RWPE1 (cell line): Measurements from ENCODE around the gene HYAL3.
A peak's percentile ranks its signal among the peaks of the same experiment; 100 is the strongest.

Source experiments
- CTCF ChIA-PET: fragments of 350-600 bp; sonication (Branson Sonifier 250); formaldehyde crosslinking; extraction: SDS; loops from one replicate; lab custom pipeline; 2021; lab: Yijun Ruan, JAX
- POLR2A ChIA-PET: fragments of 400-600 bp; formaldehyde crosslinking; extraction: SDS; loops from one replicate; lab custom pipeline; 2020; ENCODE audit warnings: antibody characterized with exemption; ENCODE audit not compliant: low non-redundant PET; lab: Yijun Ruan, JAX
- DNase-seq: peaks from one replicate; pipeline ENCODE4 v3.0.0; 2012; ENCODE audit warnings: low spot score
- H3K27ac ChIP-seq: fragments of 450-650 bp; 2 replicates; pipeline ENCODE4 v1.5.1; 2017
- TF ChIP-seq, protein P1 (sequence below): fragments of 450-650 bp; conservative IDR thresholded peaks from 2 replicates; pipeline ENCODE4 v1.5.1; 2017; ENCODE audit warnings: low read depth, mild to moderate bottlenecking

The HYAL3 gene

GRCh38 chr3:50242851-50243542, 56.2 kb downstream of the HYAL3 start:
- POLR2A ChIA-PET = no interaction called here
- H3K27ac ChIP-seq = peak overlapping the region; percentile 100
- no peak for DNase-seq
- CTCF ChIA-PET = interaction anchor here (0.6 to 1.1 kb wide), 3 partner anchors 16 to 122 kb away, joined by 3 to 5 read pairs (median 4); no protein-coding TSS in a partner anchor
- TF ChIP-seq, protein P1, sequence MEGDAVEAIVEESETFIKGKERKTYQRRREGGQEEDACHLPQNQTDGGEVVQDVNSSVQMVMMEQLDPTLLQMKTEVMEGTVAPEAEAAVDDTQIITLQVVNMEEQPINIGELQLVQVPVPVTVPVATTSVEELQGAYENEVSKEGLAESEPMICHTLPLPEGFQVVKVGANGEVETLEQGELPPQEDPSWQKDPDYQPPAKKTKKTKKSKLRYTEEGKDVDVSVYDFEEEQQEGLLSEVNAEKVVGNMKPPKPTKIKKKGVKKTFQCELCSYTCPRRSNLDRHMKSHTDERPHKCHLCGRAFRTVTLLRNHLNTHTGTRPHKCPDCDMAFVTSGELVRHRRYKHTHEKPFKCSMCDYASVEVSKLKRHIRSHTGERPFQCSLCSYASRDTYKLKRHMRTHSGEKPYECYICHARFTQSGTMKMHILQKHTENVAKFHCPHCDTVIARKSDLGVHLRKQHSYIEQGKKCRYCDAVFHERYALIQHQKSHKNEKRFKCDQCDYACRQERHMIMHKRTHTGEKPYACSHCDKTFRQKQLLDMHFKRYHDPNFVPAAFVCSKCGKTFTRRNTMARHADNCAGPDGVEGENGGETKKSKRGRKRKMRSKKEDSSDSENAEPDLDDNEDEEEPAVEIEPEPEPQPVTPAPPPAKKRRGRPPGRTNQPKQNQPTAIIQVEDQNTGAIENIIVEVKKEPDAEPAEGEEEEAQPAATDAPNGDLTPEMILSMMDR = no peak
